D721Med (cell line): ENCODE data around the gene AFAP1.

Source experiments
- DNase-seq: peaks from one replicate; pipeline ENCODE4 v3.0.0; 2011; ENCODE audit warnings: low spot score; ENCODE audit not compliant: insufficient read length
- FAIRE-seq: peaks from 2 replicates; lab custom pipeline; 2011; peaks lifted over from hg19 to GRCh38; lab: Jason Lieb, UNC
- CTCF ChIP-seq: IDR thresholded peaks from 2 replicates; pipeline ENCODE4 v1.5.1; 2012; ENCODE audit warnings: mild to moderate bottlenecking, control low read depth; ENCODE audit not compliant: insufficient read depth; ENCODE audit errors: missing control alignments

Gene AFAP1

GRCh38 chr4:7956270-7956808 is 16.7 kb upstream of the AFAP1 start:
- no peak for TF ChIP-seq CTCF
- DNase-seq, result no peak
- no peak for FAIRE-seq

- no peak for TF ChIP-seq CTCF
- DNase-seq (no peak), FAIRE-seq (no peak)
These were observed 15.7 kb upstream of the AFAP1 start for GRCh38 chr4:7955393-7955792.

GRCh38 chr4:7952615-7953014 is 13.0 kb upstream of the AFAP1 start:
- FAIRE-seq (no peak), DNase-seq (no peak)
- no peak for TF ChIP-seq CTCF

GRCh38 chr4:7950301-7951092 is 10.8 kb upstream of the AFAP1 start:
- FAIRE-seq (no peak), DNase-seq (no peak)
- TF ChIP-seq CTCF, result no peak

GRCh38 chr4:7949759-7950158 is 10.1 kb upstream of the AFAP1 start:
- DNase-seq (no peak), FAIRE-seq (no peak)
- TF ChIP-seq CTCF, result no peak

GRCh38 chr4:7947927-7948326 is 8.3 kb upstream of the AFAP1 start:
- DNase-seq (no peak), FAIRE-seq (no peak)
- no peak for TF ChIP-seq CTCF
